SU-DHL-6 (cell line): ENCODE measurements around the gene OSBPL9.
"Not testable (repeated sequence)": the region's sequence is repeated elsewhere in the genome, so short reads cannot be mapped to it uniquely, and the experiment has no call there.

ENCODE experiments used
- EZH2phosphoT487 ChIP-seq: fragments of 200-600 bp; sonication (generic), shearing (Covaris generic); conservative IDR thresholded peaks from 2 replicates; pipeline ENCODE4 v1.6.1; 2018; ENCODE audit warnings: mild to moderate bottlenecking, antibody characterized with exemption, low read length, moderate library complexity, mixed read lengths
- TF ChIP-seq, protein P1 (sequence below): fragments of 200-600 bp; sonication (generic); IDR thresholded peaks from one replicate; pipeline ENCODE4 v1.5.1; 2017; ENCODE audit warnings: antibody characterized with exemption, mild to moderate bottlenecking, low read length, moderate library complexity; ENCODE audit not compliant: insufficient read depth, poor library complexity, severe bottlenecking

DNA sequence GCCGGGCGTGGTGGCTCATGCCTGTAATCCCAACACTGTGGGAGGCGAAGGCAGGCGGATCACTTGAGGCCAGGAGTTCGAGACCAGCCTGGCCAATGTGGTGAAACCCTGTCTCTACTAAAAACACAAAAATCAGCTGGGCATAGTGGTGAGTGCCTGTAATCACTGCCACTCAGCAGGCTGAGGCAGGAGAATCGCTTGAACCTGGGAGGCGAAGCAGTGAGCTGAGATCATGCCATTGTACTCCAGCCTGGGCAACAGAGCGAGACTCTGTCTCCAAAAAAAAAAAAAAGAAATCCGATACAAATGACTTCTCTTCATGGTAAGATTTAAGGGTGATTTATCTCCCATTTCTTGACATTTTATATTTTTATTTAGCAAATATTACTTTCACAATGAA is 202.1 kb downstream of the OSBPL9 start:
- TF ChIP-seq, protein P1, sequence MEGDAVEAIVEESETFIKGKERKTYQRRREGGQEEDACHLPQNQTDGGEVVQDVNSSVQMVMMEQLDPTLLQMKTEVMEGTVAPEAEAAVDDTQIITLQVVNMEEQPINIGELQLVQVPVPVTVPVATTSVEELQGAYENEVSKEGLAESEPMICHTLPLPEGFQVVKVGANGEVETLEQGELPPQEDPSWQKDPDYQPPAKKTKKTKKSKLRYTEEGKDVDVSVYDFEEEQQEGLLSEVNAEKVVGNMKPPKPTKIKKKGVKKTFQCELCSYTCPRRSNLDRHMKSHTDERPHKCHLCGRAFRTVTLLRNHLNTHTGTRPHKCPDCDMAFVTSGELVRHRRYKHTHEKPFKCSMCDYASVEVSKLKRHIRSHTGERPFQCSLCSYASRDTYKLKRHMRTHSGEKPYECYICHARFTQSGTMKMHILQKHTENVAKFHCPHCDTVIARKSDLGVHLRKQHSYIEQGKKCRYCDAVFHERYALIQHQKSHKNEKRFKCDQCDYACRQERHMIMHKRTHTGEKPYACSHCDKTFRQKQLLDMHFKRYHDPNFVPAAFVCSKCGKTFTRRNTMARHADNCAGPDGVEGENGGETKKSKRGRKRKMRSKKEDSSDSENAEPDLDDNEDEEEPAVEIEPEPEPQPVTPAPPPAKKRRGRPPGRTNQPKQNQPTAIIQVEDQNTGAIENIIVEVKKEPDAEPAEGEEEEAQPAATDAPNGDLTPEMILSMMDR = not testable (repeated sequence)
- not testable (repeated sequence) for TF ChIP-seq EZH2phosphoT487
